ENCODE measurements around the gene EEF1G. TPM values are rescaled to one million over a fixed set of nuclear protein-coding genes. Genes with fewer than 3 reads are reported as not detected.

EEF1G gene
- total RNA-seq, 2 experiments from 2014 or later = 1,778 to 2,328 TPM

DNA sequence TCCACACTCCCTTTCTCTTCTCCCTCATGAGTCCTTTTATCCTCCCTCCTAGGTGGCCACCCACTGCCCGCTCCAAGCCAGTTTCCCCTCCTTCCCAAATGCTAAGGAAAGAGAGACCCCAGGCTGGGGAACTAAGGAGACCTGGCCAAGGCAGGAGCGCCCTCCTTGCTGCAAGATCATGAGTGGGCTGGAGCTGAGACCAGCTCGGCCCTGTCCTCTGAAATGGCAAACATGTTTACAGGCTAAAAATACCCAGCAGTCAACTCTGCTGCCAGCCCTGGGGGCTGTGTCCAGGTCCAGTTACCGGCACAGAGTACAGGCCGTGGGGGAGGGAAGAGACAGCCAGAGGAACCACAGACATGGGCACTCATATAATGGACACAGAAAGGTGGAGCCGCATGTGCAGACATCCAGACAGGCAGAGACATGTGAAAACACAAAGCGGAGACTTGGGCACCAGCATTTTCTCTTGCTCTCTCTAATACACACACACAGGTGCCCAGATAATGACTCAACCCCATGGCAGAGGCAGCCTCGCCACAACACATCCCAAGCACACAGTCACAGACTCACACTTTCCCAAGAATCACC, 25.9 kb downstream of the EEF1G start:
- no TSS peak for BruUV-seq (replicated peaks)
- no peaks in the 10 kb centered on the region for H3K9me3 ChIP-seq (ENCODE audit: low read length)
- H4K20me1 ChIP-seq (ENCODE audit: insufficient read depth, low read length) = no peaks in the 10 kb centered on the region
- intact Hi-C loops (cut with micrococcal nuclease; ENCODE audit: unreplicated experiment) = no loop called here
- TF ChIP-seq EZH2phosphoT487 (IDR thresholded peaks at IDR 0.05; ENCODE audit: borderline replicate concordance, low read depth, low read length) = no peak
- TF ChIP-seq, protein P1, sequence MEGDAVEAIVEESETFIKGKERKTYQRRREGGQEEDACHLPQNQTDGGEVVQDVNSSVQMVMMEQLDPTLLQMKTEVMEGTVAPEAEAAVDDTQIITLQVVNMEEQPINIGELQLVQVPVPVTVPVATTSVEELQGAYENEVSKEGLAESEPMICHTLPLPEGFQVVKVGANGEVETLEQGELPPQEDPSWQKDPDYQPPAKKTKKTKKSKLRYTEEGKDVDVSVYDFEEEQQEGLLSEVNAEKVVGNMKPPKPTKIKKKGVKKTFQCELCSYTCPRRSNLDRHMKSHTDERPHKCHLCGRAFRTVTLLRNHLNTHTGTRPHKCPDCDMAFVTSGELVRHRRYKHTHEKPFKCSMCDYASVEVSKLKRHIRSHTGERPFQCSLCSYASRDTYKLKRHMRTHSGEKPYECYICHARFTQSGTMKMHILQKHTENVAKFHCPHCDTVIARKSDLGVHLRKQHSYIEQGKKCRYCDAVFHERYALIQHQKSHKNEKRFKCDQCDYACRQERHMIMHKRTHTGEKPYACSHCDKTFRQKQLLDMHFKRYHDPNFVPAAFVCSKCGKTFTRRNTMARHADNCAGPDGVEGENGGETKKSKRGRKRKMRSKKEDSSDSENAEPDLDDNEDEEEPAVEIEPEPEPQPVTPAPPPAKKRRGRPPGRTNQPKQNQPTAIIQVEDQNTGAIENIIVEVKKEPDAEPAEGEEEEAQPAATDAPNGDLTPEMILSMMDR (conservative IDR thresholded peaks at IDR 0.05; ENCODE audit: low read length) = no peak
- CTCF ChIA-PET (ENCODE audit: unreplicated experiment) = no interaction called here
- peaks cover 13% of the 10 kb centered on the region for H3K4me1 ChIP-seq (ENCODE audit: insufficient read depth, low read length, poor library complexity, severe bottlenecking)
- H3K4me3 ChIP-seq (ENCODE audit: low read depth, low read length, poor library complexity, severe bottlenecking) = no peak overlapping the region
- H3K36me3 ChIP-seq (ENCODE audit: insufficient read depth, low read length) = no peaks in the 10 kb centered on the region
- H3K27ac ChIP-seq (ENCODE audit: low read depth, low read length, poor library complexity, severe bottlenecking) = no peak overlapping the region
- no peak overlapping the region for H3K4me2 ChIP-seq (ENCODE audit: low read length)
- H3K9me2 ChIP-seq (ENCODE audit: insufficient read depth, low read length) = no peaks in the 10 kb centered on the region
- POLR2A ChIA-PET = no interaction called here
- H3K79me2 ChIP-seq (ENCODE audit: insufficient read depth, low read depth, low read length) = no peaks in the 10 kb centered on the region
- no peak overlapping the region for H2AFZ ChIP-seq (ENCODE audit: low read length)
- DNase-seq (ENCODE audit: low spot score) = no peak

GRCh38 chr11:62546929-62547625, 26.6 kb downstream of the EEF1G start:
- intact Hi-C loops (cut with micrococcal nuclease; ENCODE audit: unreplicated experiment) = no loop called here

More at GRCh38 chr11:62546929-62547625, 26.6 kb downstream of the EEF1G start:
- ChIA-PET POLR2A (no interaction called here), CTCF (ENCODE audit: unreplicated experiment) (no interaction called here)
- Histone ChIP-seq H3K4me1 (ENCODE audit: insufficient read depth, low read length, poor library complexity, severe bottlenecking) (peaks cover 15% of the 10 kb centered on the region), H3K36me3 (ENCODE audit: insufficient read depth, low read length) (no peaks in the 10 kb centered on the region), H3K9me3 (ENCODE audit: low read length) (no peaks in the 10 kb centered on the region), H3K79me2 (ENCODE audit: insufficient read depth, low read depth, low read length) (no peaks in the 10 kb centered on the region), H3K4me2 (ENCODE audit: low read length) (no peak overlapping the region), H3K9me2 (ENCODE audit: insufficient read depth, low read length) (no peaks in the 10 kb centered on the region), H3K4me3 (ENCODE audit: low read depth, low read length, poor library complexity, severe bottlenecking) (no peak overlapping the region), H3K27ac (ENCODE audit: low read depth, low read length, poor library complexity, severe bottlenecking) (no peak overlapping the region), H4K20me1 (ENCODE audit: insufficient read depth, low read length) (no peaks in the 10 kb centered on the region), H2AFZ (ENCODE audit: low read length) (no peak overlapping the region)
- TF ChIP-seq EZH2phosphoT487 (IDR thresholded peaks at IDR 0.05; ENCODE audit: borderline replicate concordance, low read depth, low read length) = no peak
- TF ChIP-seq, protein P1 (conservative IDR thresholded peaks at IDR 0.05; ENCODE audit: low read length) = no peak
- no peak for DNase-seq (ENCODE audit: low spot score)
- BruUV-seq (replicated peaks) = no TSS peak

Data from OCI-LY7 (cell line).